Lung (tissue), 12 donors: ENCODE data around the gene ZFHX2. TPM values are rescaled to one million over a fixed set of nuclear protein-coding genes. Genes with fewer than 3 reads are reported as not detected.

ENCODE experiments used
- ATAC-seq: fragments of 200-7000 bp; cut with Tn5 transposase; one replicate; pipeline ENCODE4 v1.9.1; 2020; ENCODE audit warnings: moderate number of reproducible peaks; ENCODE audit not compliant: insufficient read depth, low FRiP score
- DNase-seq, 3 donors: peaks; one replicate each; pipeline ENCODE4 v3.0.0-alpha.2; 2013 to 2017
- H3K27ac ChIP-seq, 2 donors: one replicate each; pipeline ENCODE4 v1.5.1; 2013; ENCODE audit warnings: mild to moderate bottlenecking in 2 of 2, moderate library complexity in 2 of 2, control low read depth in 1 of 2, inconsistent platforms in 1 of 2, low read depth in 1 of 2, low read length in 1 of 2
- H3K27me3 ChIP-seq, 3 donors: one replicate each; pipeline ENCODE4 v1.5.1; 2013; ENCODE audit warnings: low read length in 2 of 3; ENCODE audit not compliant: control insufficient read depth in 3 of 3, insufficient read depth in 3 of 3
- H3K36me3 ChIP-seq, 4 donors: one replicate each; pipeline ENCODE4 v1.5.1; 2013; ENCODE audit warnings: low read length in 4 of 4, mild to moderate bottlenecking in 1 of 4, moderate library complexity in 1 of 4; ENCODE audit not compliant: control insufficient read depth in 4 of 4, insufficient read depth in 4 of 4
- H3K4me1 ChIP-seq, 5 donors: one replicate each; pipeline ENCODE4 v1.5.1; 2013; ENCODE audit warnings: low read length in 5 of 5, mild to moderate bottlenecking in 2 of 5, moderate library complexity in 1 of 5; ENCODE audit not compliant: control insufficient read depth in 5 of 5, insufficient read depth in 5 of 5
- H3K4me3 ChIP-seq: one replicate; pipeline ENCODE4 v1.5.1; 2013; ENCODE audit warnings: mild to moderate bottlenecking, control low read depth, moderate library complexity
- H3K9ac ChIP-seq, 2 donors: one replicate each; pipeline ENCODE4 v1.5.1; 2013; ENCODE audit warnings: low read length in 2 of 2, control low read depth in 1 of 2; ENCODE audit not compliant: insufficient read depth in 1 of 2
- H3K9me3 ChIP-seq, 4 donors: one replicate each; pipeline ENCODE4 v1.5.1; 2013; ENCODE audit warnings: low read length in 3 of 4, mild to moderate bottlenecking in 1 of 4, moderate library complexity in 1 of 4; ENCODE audit not compliant: control insufficient read depth in 4 of 4, insufficient read depth in 3 of 4
- CTCF ChIP-seq: IDR thresholded peaks from 2 replicates; pipeline ENCODE4 v1.5.1; 2012; ENCODE audit warnings: mild to moderate bottlenecking; ENCODE audit errors: control extremely low read depth, extremely low read depth
- WGBS, 2 donors: extraction: QIAGEN DNeasy Blood & Tissue Kit; methylation state at CpG; one replicate each; pipeline ENCODE4 v1.1.7; 2013; 5-methylcytosine and 5-hydroxymethylcytosine counted together
- polyA plus RNA-seq, 2 donors: library from polyadenylated mRNA; stranded (reverse); fragments of 200-250 nt; gene quantifications; one replicate each; pipeline ENCODE4 v1.2.1, GENCODE V29; 2013
- total RNA-seq, 2 donors: library from RNA; depleted of rRNA in 1 of 2; stranded (reverse); fragments of >200 nt in 1 of 2; gene quantifications; one replicate each; pipeline ENCODE4 v1.2.1, GENCODE V29; 2014 to 2021
- donor health status: control.
- donor health status: control.
- donor health status: Bipolar disorder and iron deficiency.
- donor health status: healthy.
- donor health status: DM: yes; HTN: yes; CAD: no.

The ZFHX2 gene
- total and polyA plus RNA-seq, 4 donors, result 0.50 to 4.5 (median 0.75) TPM

DNA sequence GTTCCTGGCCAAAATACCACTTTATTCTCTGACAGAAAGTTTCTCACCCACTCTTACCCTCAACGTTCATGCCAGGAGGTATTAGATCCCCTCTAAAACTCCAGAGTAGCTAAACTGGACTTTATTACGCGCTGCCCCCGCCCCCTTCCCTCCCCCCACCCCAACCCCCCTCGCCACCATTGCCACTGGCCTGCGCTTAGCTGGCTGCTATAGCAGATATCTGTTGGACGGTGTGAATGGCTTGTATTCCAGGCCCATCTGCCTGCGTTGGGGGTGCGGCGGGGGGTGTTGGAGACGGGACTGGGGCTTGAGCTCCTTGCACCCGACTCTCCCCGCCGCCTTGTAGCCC lies 3.9 kb upstream of the ZFHX2 start:
- WGBS, 2 donors, result 2% methylated on average over 14 of the region's 14 CpGs

GRCh38 chr14:23550812-23551265 lies 726 bp downstream of the ZFHX2 start:
- no peaks in the 10 kb centered on the region for H3K36me3 ChIP-seq
- ATAC-seq, result peak; percentile 6
- peaks cover 0 to 15% (median 0%) of the 10 kb centered on the region in 5 donors for H3K4me1 ChIP-seq
- H3K9ac ChIP-seq, result peak overlapping the region in 1 of 2 donors; percentile 46
- WGBS, 2 donors, result 1 to 2% methylated on average over 35 to 37 of the region's 37 CpGs
- H3K27ac ChIP-seq, result peak overlapping the region in 1 of 2 donors; percentile 8
- no peak for DNase-seq
- peaks cover 0 to 31% (median 30%) of the 10 kb centered on the region in 3 donors for H3K27me3 ChIP-seq
- peak overlapping the region; percentile 65 for H3K4me3 ChIP-seq
- no peaks in the 10 kb centered on the region for H3K9me3 ChIP-seq
- no peak for TF ChIP-seq CTCF

More for the DNA sequence above, 3.9 kb upstream of the ZFHX2 start:
- Histone ChIP-seq H3K9ac (no peak overlapping the region), H3K36me3 (peaks cover 0 to 14% (median 8%) of the 10 kb centered on the region in 4 donors), H3K27ac (peak overlapping the region; percentile 97 to 98), H3K9me3 (no peaks in the 10 kb centered on the region), H3K4me1 (peaks cover 0 to 24% (median 4%) of the 10 kb centered on the region in 5 donors), H3K4me3 (peak overlapping the region; percentile 79), H3K27me3 (peaks cover 0 to 6% (median 5%) of the 10 kb centered on the region in 3 donors)
- TF ChIP-seq CTCF, result no peak
- ATAC-seq, result no peak
- DNase-seq, result no peak

DNA sequence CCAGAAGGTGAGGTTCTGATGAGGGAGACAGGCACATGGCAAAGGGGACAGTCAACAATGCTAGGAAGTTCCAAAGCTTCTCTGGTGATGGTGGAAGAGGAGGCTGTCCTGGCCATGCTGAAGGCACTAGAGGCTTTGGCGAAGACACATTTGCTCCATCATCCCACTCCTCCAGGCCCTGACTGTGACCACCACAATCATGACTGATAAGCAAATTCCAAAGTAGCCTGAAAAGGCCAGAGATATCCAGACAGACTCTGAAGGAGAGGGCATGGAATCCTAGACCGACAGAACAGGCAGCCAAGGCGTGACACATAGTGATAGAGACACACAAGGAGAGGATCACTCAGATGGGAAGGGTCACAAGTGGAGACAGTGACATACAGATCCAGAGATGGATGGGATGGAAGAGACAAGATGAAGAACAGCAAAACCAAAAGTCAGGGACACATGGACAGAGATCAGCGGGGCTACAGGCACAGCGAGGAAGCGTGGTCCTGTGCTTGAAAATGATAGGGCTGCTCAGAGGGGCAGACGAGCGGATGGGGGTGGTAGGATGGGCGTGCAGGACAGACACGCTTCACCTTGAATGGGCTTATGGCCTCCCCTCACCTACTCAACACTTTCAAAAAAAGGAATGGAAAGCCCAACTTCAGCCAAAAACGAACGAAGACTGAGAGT lies 1.3 kb downstream of the ZFHX2 start:
- Histone ChIP-seq H3K4me1 (peaks cover 0 to 15% (median 0%) of the 10 kb centered on the region in 5 donors), H3K4me3 (peak overlapping the region; percentile 65), H3K9ac (no peak overlapping the region), H3K36me3 (no peaks in the 10 kb centered on the region), H3K9me3 (no peaks in the 10 kb centered on the region), H3K27me3 (peaks cover 0 to 31% (median 30%) of the 10 kb centered on the region in 3 donors), H3K27ac (no peak overlapping the region)
- no peak for TF ChIP-seq CTCF
- ATAC-seq (no peak), DNase-seq (no peak)
- WGBS, 2 donors, result 48 to 57% methylated on average over 12 of the region's 12 CpGs
